Middle frontal gyrus (tissue), 1 donor: ENCODE results near the gene NKX1-2.

Source experiments
- DNase-seq: peaks from one replicate; pipeline ENCODE4 v3.0.0-alpha.2; 2015; ENCODE audit warnings: low spot score; ENCODE audit errors: extremely low spot score

NKX1-2 gene

GRCh38 chr10:124418726-124419501 lies 30.9 kb downstream of the NKX1-2 start, which contains the start of gene OAT:
OAT (minus strand) TSS chr10:124418923; CDS start chr10:124412171, 6,752 bp downstream.
- peak; percentile 95 for DNase-seq

DNA sequence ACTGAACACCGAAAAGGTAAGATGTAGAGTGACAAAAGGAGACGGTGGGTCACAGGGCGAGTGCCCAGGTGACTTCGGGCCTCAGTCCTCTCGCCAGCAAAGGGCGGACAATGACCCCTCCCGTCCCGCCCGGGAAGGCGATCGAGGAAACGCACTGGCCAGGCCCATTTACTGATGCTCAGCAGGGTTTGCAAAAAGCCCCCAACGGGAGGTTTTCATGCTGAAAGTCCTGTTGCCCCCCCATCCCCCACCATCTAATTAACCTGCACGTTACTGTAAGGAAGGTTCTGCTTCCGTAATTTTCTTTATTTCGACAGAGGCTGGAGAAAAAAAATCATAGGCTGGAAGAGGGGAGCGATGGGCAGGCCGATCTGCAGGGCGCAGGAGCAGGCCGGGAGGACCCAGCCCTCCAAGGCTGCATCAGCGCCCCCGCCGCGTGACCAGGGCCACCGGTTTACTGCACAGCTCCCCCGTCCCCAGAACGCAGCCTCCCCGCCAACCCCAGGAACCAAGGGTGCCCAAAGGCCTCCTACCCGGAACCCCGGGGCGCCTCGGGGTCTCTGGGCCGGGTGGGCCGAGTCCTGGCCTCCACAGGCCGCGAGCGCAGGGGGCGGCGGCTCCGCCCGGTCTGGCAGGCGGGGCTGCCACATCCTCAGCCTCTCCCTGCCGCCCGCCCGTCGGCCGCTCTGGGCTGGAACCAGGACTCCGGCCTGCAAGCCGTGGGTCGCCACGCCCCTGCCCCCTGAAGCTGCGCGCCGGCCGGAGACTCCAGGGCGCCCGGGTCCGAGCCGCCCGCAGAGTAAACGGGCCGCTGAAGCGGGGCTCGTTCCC lies 31.7 kb downstream of the NKX1-2 start:
- peak; percentile 60 for DNase-seq

- no peak for DNase-seq
Measured at GRCh38 chr10:124416733-124417132, 33.1 kb downstream of the NKX1-2 start.

DNA sequence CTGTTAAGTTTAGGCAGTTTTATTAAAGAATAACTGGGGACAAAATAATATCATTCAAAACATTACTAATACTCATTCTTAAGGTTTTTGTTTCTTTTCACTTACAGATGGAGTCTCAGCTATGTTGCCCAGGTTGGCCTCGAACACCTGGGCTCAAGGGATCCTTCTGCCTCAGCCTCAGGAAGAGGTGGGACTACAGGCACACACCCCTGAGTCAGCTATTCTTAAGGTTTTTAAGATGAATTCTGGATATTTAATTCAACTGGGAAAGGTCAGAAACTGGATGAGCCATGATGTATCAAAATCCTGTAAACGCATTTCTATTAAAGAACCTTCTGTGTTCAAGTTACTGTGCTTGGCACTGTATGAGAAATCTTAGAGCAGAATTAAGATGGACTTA lies 34.6 kb downstream of the NKX1-2 start:
- DNase-seq, result no peak

GRCh38 chr10:124414076-124414475 lies 35.8 kb downstream of the NKX1-2 start:
- no peak for DNase-seq

DNA sequence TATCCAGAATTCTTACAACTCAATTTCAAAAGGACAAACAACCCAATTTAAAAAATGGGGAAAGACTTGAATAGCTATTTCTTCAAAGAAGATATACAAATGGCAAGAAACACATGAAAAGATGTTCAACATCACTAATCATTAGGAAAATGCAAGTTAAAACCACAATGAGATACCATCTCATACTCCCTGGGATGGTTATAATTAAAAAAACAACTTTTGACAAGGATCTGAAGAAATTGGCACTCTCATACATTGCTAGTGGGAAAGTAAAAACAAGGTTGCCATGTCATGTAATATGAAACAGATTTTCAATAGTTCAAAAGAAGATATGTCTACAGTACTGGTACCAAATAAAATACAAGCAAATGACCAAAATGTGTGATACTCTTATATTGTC lies 40.1 kb downstream of the NKX1-2 start:
- DNase-seq, result no peak

DNA sequence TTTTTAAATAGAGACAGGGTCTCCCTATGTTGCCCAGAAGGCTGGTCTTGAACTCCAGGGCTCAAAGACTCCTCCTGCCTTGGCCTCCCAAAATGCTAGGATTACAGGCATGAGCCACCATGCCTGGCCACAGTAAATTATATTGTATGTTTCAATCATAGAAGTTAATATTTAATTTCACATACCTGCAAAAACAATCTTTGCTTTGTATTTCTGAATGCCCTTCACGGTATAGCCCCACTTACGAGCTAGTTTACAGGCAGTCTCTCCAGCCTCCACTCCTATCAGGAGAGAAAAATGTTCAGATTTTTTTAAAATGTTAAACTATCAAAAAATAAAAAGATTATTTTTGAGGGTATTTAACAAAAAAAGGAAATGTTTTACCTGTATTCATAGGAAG lies 41.5 kb downstream of the NKX1-2 start:
- DNase-seq, result no peak

GRCh38 chr10:124407456-124407855 lies 42.4 kb downstream of the NKX1-2 start:
- no peak for DNase-seq

DNA sequence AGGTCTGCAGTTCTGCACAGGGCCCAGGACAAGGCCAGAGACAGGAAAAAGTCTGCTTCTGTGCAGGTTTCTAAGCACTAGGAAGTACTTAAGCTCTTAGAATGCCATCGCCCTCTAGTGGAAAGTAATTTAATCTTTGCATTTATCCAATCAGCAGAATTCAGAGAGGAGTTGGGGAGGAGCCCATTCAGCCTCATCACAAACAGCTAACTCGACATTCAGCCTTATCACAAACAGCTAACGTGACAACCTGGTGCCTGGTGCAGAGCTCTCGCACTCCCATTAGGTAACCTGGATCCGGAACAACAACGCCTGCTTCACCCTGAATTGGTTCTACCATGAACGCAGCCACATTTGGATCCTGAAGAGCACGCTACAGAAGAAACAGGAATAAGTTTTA lies 46.3 kb downstream of the NKX1-2 start:
- DNase-seq, result peak; percentile 64

GRCh38 chr10:124402273-124402672 lies 47.6 kb downstream of the NKX1-2 start:
- no peak for DNase-seq

DNA sequence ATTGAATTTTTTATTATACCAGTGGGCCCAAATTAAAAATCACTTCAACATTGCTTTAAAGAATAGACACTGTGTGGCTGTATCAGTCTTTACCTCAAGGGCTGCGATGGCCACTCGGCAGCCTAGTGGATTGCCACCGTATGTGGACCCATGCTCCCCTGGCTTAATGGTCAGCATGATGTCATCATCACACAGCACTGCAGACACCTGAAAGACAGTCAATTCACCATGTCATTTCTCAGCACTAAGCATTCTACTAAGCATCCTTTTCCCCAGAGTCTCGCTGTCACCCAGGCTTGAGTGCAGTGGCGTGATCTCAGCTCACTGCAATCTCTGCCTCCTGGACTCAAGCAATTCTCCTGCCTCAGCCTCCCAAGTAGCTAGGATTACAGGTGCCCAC lies 48.2 kb downstream of the NKX1-2 start:
- DNase-seq, result no peak
